Esophagus squamous epithelium (tissue), 4 donors: ENCODE results near the gene PPP2R5C.

Source experiments
- POLR2A ChIP-seq, 4 donors: fragments of 450-650 bp; IDR thresholded peaks; one replicate each; pipeline ENCODE4 v1.6.1; 2017; ENCODE audit warnings: antibody characterized with exemption in 4 of 4, mild to moderate bottlenecking in 4 of 4, moderate library complexity in 3 of 4
- TF ChIP-seq, protein P1 (sequence below), 6 experiments: fragments of 450-650 bp in 4 of 6; fragments of 200-600 bp in 2 of 6; sonication (generic) in 2 of 6; IDR thresholded peaks; one replicate each; pipeline ENCODE4 v1.5.1; 2016 to 2019; ENCODE audit warnings: antibody characterized with exemption in 6 of 6, mild to moderate bottlenecking in 4 of 6, moderate library complexity in 4 of 6

DNA sequence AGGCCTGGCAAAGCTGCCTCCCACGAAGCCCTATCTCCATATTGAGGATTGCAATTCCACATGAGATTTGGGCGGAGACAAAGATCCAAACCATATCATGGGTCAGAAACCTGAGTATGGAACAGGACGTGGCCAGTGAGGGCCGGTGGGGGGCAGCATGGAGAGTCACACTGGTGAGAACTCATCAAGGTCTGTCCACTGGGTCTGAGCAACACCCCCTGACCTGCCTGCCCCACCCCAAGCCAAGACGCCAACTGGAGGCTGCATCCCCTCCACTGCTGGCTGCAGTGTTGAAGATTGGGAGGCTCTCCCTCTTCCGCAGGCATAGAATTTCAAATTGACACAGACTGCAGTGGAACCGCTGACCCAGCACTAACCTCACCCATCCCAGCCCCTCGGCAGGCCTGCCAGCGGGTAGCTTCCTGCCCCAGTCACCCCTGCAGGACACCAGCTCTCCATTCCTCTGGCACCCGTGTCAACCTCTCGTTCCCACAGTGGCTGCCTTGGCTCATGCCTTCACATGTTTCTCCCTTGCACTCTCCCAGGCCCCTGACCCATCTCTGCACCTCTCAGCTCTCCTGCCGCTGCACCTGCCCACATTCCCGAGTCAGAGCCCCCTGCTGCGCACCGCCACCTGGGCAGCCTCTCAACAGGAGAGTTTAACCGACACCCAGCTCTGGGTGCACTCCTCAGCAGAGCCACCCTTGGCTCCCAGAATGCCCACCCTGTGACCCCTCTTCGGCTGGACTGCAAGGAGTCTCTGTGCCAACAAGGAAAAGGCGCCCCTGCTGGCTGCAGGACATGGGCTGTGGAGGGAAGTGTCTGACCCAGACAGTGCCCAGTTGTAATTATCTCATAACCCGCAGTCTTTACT lies 45.2 kb upstream of the PPP2R5C start:
- TF ChIP-seq, protein P1, sequence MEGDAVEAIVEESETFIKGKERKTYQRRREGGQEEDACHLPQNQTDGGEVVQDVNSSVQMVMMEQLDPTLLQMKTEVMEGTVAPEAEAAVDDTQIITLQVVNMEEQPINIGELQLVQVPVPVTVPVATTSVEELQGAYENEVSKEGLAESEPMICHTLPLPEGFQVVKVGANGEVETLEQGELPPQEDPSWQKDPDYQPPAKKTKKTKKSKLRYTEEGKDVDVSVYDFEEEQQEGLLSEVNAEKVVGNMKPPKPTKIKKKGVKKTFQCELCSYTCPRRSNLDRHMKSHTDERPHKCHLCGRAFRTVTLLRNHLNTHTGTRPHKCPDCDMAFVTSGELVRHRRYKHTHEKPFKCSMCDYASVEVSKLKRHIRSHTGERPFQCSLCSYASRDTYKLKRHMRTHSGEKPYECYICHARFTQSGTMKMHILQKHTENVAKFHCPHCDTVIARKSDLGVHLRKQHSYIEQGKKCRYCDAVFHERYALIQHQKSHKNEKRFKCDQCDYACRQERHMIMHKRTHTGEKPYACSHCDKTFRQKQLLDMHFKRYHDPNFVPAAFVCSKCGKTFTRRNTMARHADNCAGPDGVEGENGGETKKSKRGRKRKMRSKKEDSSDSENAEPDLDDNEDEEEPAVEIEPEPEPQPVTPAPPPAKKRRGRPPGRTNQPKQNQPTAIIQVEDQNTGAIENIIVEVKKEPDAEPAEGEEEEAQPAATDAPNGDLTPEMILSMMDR (IDR thresholded peaks at IDR 0.05) = no peak
- no peak for TF ChIP-seq POLR2A (IDR thresholded peaks at IDR 0.05)
